ENCODE measurements around the gene HLCS. TPM values are rescaled to one million over a fixed set of nuclear protein-coding genes. Genes with fewer than 3 reads are reported as not detected.

Gene HLCS
- total RNA-seq, 1 experiment from 2014 or later: 13.0 TPM

- no peak overlapping the region for H3K4me3 ChIP-seq (ENCODE audit: insufficient read depth, low read depth, low read length)
These were observed 162.5 kb downstream of the HLCS start for GRCh38 chr21:36803816-36804439.

GRCh38 chr21:36803051-36803645 lies 163.3 kb downstream of the HLCS start:
- no peaks in the 10 kb centered on the region for H3K36me3 ChIP-seq (replicated peaks; ENCODE audit: control insufficient read depth, insufficient read depth, low read length)
- H3K4me3 ChIP-seq (ENCODE audit: insufficient read depth, low read depth, low read length): no peak overlapping the region
- DNase-seq: no peak
- H3K27me3 ChIP-seq (ENCODE audit: control insufficient read depth, insufficient read depth, low read length): no peaks in the 10 kb centered on the region

More at GRCh38 chr21:36803816-36804439, 162.5 kb downstream of the HLCS start:
- no peak for DNase-seq
- Histone ChIP-seq H3K27me3 (ENCODE audit: control insufficient read depth, insufficient read depth, low read length) (no peaks in the 10 kb centered on the region), H3K36me3 (replicated peaks; ENCODE audit: control insufficient read depth, insufficient read depth, low read length) (no peaks in the 10 kb centered on the region)

GRCh38 chr21:36800734-36801133 lies 165.7 kb downstream of the HLCS start:
- Histone ChIP-seq H3K36me3 (replicated peaks; ENCODE audit: control insufficient read depth, insufficient read depth, low read length) (no peaks in the 10 kb centered on the region), H3K27me3 (ENCODE audit: control insufficient read depth, insufficient read depth, low read length) (no peaks in the 10 kb centered on the region), H3K4me3 (ENCODE audit: insufficient read depth, low read depth, low read length) (no peak overlapping the region)
- no peak for DNase-seq

GRCh38 chr21:36799869-36800268 lies 166.6 kb downstream of the HLCS start:
- no peaks in the 10 kb centered on the region for H3K36me3 ChIP-seq (replicated peaks; ENCODE audit: control insufficient read depth, insufficient read depth, low read length)
- no peak overlapping the region for H3K4me3 ChIP-seq (ENCODE audit: insufficient read depth, low read depth, low read length)
- H3K27me3 ChIP-seq (ENCODE audit: control insufficient read depth, insufficient read depth, low read length): no peaks in the 10 kb centered on the region
- no peak for DNase-seq

GRCh38 chr21:36798491-36798890 lies 168.0 kb downstream of the HLCS start:
- Histone ChIP-seq H3K36me3 (replicated peaks; ENCODE audit: control insufficient read depth, insufficient read depth, low read length) (no peaks in the 10 kb centered on the region), H3K27me3 (ENCODE audit: control insufficient read depth, insufficient read depth, low read length) (no peaks in the 10 kb centered on the region), H3K4me3 (ENCODE audit: insufficient read depth, low read depth, low read length) (no peak overlapping the region)
- DNase-seq: no peak

GRCh38 chr21:36796070-36796469 lies 170.4 kb downstream of the HLCS start:
- Histone ChIP-seq H3K27me3 (ENCODE audit: control insufficient read depth, insufficient read depth, low read length) (no peaks in the 10 kb centered on the region), H3K4me3 (ENCODE audit: insufficient read depth, low read depth, low read length) (no peak overlapping the region), H3K36me3 (replicated peaks; ENCODE audit: control insufficient read depth, insufficient read depth, low read length) (no peaks in the 10 kb centered on the region)
- no peak for DNase-seq

- Histone ChIP-seq H3K4me3 (ENCODE audit: insufficient read depth, low read depth, low read length) (no peak overlapping the region), H3K27me3 (ENCODE audit: control insufficient read depth, insufficient read depth, low read length) (no peaks in the 10 kb centered on the region), H3K36me3 (replicated peaks; ENCODE audit: control insufficient read depth, insufficient read depth, low read length) (no peaks in the 10 kb centered on the region)
- no peak for DNase-seq
These were observed 173.9 kb downstream of the HLCS start for GRCh38 chr21:36792505-36792967.

- DNase-seq: peak; percentile 55
- Histone ChIP-seq H3K4me3 (ENCODE audit: insufficient read depth, low read depth, low read length) (no peak overlapping the region), H3K27me3 (ENCODE audit: control insufficient read depth, insufficient read depth, low read length) (no peaks in the 10 kb centered on the region), H3K36me3 (replicated peaks; ENCODE audit: control insufficient read depth, insufficient read depth, low read length) (no peaks in the 10 kb centered on the region)
These were observed 174.6 kb downstream of the HLCS start for GRCh38 chr21:36791695-36792470.

GRCh38 chr21:36791180-36791579 lies 175.3 kb downstream of the HLCS start:
- no peaks in the 10 kb centered on the region for H3K36me3 ChIP-seq (replicated peaks; ENCODE audit: control insufficient read depth, insufficient read depth, low read length)
- no peak for DNase-seq
- no peaks in the 10 kb centered on the region for H3K27me3 ChIP-seq (ENCODE audit: control insufficient read depth, insufficient read depth, low read length)
- no peak overlapping the region for H3K4me3 ChIP-seq (ENCODE audit: insufficient read depth, low read depth, low read length)

GRCh38 chr21:36790616-36791015 lies 175.9 kb downstream of the HLCS start:
- H3K36me3 ChIP-seq (replicated peaks; ENCODE audit: control insufficient read depth, insufficient read depth, low read length): no peaks in the 10 kb centered on the region
- DNase-seq: no peak
- no peak overlapping the region for H3K4me3 ChIP-seq (ENCODE audit: insufficient read depth, low read depth, low read length)
- no peaks in the 10 kb centered on the region for H3K27me3 ChIP-seq (ENCODE audit: control insufficient read depth, insufficient read depth, low read length)

GRCh38 chr21:36788120-36788638 lies 178.3 kb downstream of the HLCS start:
- Histone ChIP-seq H3K27me3 (ENCODE audit: control insufficient read depth, insufficient read depth, low read length) (no peaks in the 10 kb centered on the region), H3K4me3 (ENCODE audit: insufficient read depth, low read depth, low read length) (no peak overlapping the region), H3K36me3 (replicated peaks; ENCODE audit: control insufficient read depth, insufficient read depth, low read length) (no peaks in the 10 kb centered on the region)
- no peak for DNase-seq

GRCh38 chr21:36786186-36786585 lies 180.3 kb downstream of the HLCS start:
- no peak for DNase-seq
- no peak overlapping the region for H3K4me3 ChIP-seq (ENCODE audit: insufficient read depth, low read depth, low read length)
- H3K27me3 ChIP-seq (ENCODE audit: control insufficient read depth, insufficient read depth, low read length): no peaks in the 10 kb centered on the region
- H3K36me3 ChIP-seq (replicated peaks; ENCODE audit: control insufficient read depth, insufficient read depth, low read length): no peaks in the 10 kb centered on the region

- Histone ChIP-seq H3K27me3 (ENCODE audit: control insufficient read depth, insufficient read depth, low read length) (no peaks in the 10 kb centered on the region), H3K4me3 (ENCODE audit: insufficient read depth, low read depth, low read length) (no peak overlapping the region), H3K36me3 (replicated peaks; ENCODE audit: control insufficient read depth, insufficient read depth, low read length) (no peaks in the 10 kb centered on the region)
- DNase-seq: no peak
These were observed 180.9 kb downstream of the HLCS start for GRCh38 chr21:36785615-36786014.

- no peak for DNase-seq
- Histone ChIP-seq H3K27me3 (ENCODE audit: control insufficient read depth, insufficient read depth, low read length) (no peaks in the 10 kb centered on the region), H3K36me3 (replicated peaks; ENCODE audit: control insufficient read depth, insufficient read depth, low read length) (no peaks in the 10 kb centered on the region), H3K4me3 (ENCODE audit: insufficient read depth, low read depth, low read length) (no peak overlapping the region)
These were observed 181.5 kb downstream of the HLCS start for GRCh38 chr21:36784947-36785346.

Data from H7 (cell line).